Anterior cingulate cortex (tissue), 58 donors: ENCODE measurements around the gene ANAPC16.

ENCODE experiments used
- DNase-seq, 58 donors: peaks; one replicate each; lab custom pipeline; 2025; lab: John Stamatoyannopoulos, UW

The ANAPC16 gene

GRCh38 chr10:72215611-72216549 lies at the start of gene ANAPC16, which contains the start of gene ASCC1:
TSS of gene ANAPC16 (plus strand) at chr10:72216012. CDS start at chr10:72223915, 7,903 bp downstream.
TSS of gene ASCC1 (minus strand) at chr10:72216276. CDS start at chr10:72213298, 2,978 bp downstream.
- DNase-seq, result peak; percentile 47 to 99 (median 92)

DNA sequence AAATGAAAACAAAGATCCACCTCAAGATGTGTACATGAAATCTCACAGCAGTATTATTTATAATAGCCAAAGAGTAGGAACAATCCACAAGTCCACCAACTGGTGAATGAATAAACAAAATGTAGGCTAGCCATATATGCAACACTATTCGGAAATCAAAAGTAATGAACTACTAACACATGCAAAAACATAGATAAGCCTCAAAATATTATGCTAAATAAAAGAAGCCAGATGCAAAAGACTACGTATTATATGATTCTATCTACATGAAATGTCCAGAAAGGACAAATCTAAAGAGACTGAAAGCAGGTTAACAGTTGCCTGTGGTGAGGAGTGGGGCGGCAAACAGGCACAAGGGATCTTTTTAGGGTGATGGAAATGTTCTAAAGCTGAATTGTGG lies 48.7 kb upstream of the ANAPC16 start:
- no peak for DNase-seq

GRCh38 chr10:72170263-72170662 lies 45.5 kb upstream of the ANAPC16 start:
- no peak for DNase-seq

- DNase-seq, result no peak
Observed at GRCh38 chr10:72170733-72171132, 45.1 kb upstream of the ANAPC16 start.

DNA sequence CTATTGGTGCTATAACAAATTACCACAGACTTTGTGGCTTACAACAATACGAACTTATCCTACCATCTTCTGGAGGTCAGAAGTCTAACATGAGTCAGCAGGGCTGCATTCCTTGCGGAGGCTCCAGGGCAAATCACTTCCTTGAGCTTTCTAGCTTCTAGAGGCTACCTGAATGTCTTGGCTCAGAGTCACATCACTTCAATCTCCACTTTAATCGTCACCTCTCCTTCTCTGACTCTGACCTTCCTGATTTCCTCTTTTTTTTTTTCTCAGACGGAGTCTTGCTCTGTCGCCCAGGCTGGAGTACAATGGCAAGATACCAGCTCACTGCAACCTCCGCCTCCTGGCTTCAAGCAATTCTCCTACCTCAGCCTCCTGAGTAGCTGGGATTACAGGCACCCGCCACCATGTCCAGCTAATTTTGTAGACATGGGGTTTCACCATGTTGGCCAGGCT lies 44.6 kb upstream of the ANAPC16 start:
- DNase-seq, result no peak

GRCh38 chr10:72173262-72173618 lies 42.6 kb upstream of the ANAPC16 start:
- DNase-seq, result no peak

GRCh38 chr10:72173619-72174296 lies 42.1 kb upstream of the ANAPC16 start:
- no peak for DNase-seq

- no peak for DNase-seq
Observed at GRCh38 chr10:72174297-72174662, 41.5 kb upstream of the ANAPC16 start.

DNA sequence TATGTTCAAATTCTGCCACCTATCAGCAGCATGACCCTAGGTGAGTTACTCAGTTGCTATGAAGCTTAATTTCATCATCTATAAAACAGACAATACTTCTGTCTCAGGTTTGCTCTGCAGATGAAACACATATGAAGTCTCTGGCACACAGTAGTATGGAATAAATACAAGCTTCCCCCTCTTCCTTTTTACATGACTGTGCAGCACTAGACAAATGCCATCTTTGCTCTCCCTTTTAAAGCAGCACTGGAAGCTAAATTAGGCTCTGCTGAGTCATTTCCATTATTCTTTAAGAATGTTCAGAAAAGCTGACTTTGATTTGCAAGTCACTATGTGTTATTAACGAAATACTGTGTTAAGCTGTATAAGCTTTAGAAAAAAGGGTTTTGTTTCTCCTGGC lies 40.7 kb upstream of the ANAPC16 start:
- DNase-seq, result peak in 2 of 58 donors; percentile 10 to 22

- DNase-seq, result no peak
Observed at GRCh38 chr10:72176701-72177100, 39.1 kb upstream of the ANAPC16 start.

DNA sequence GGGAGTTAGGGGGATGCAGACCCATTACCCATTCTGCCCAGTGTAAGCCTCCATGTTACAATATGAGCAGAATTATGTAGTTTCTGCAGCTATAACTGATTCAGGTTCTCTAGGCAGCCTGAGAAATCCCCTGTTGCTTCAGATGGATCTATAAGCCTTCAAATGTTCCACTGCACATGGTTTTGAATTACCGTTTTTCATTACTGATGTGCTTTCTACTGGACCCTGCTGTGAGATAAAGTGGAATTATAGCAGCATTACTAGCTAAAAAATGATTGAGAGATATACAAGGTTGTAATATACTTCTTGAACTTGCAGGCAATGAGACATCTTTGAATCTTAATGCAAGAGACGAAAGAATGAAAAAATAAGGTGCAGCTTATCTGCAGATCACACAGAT lies 38.4 kb upstream of the ANAPC16 start:
- no peak for DNase-seq

DNA sequence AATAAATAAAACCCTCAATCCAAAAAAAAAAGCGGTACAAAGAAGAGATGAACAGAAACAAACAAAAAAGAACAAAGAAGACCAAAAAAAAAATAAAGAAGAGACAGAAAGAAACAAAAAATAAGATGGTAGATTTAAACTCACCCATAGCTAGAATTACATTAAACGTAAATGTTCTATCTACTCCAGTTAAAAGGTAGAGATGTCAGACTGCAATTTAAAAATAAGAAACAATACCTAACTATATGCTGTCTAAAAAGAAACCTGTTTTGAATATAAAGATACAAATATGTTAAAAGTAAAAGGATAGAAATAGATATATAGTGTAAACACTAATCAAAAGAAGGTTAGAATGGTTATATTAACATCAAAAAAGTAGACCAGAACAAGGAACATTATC lies 31.7 kb upstream of the ANAPC16 start:
- DNase-seq, result no peak

DNA sequence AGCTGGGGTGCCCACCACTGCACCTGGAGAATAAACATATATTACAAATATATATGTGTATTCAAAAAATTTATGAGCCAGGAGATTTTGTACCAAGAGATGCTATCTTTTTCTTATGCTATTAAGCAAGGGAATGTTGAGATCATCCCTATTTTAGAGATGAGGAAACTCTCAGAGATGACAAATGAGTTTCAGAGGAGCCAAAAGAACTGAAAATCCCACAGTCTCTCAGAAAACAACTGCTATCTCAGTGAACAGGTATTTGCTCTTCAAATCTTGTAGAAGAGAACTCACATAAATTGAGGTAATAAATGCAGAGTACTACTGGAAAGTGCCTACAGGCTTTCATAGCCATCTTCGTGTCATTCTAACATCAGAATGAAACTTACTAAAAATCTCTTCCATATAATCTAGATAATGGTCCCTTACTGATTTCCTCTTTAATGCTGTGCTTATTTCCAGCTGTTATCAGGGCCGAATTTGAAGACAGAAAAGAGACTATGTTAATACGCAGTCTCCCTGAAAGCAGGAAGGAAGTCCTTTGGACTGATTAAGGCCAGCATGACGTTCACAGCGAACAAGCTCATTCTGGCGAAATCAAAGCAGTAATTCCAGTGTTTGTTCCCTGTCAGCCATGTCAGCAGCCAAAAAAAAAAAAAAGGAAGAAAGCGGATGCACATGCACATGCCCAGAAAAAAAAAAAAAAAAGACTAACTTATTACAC lies 29.4 kb upstream of the ANAPC16 start:
- DNase-seq, result peak in 1 of 58 donors; percentile 4

- no peak for DNase-seq
Observed at GRCh38 chr10:72186982-72187330, 28.9 kb upstream of the ANAPC16 start.

- DNase-seq, result no peak
Observed at GRCh38 chr10:72194949-72195348, 20.9 kb upstream of the ANAPC16 start.

DNA sequence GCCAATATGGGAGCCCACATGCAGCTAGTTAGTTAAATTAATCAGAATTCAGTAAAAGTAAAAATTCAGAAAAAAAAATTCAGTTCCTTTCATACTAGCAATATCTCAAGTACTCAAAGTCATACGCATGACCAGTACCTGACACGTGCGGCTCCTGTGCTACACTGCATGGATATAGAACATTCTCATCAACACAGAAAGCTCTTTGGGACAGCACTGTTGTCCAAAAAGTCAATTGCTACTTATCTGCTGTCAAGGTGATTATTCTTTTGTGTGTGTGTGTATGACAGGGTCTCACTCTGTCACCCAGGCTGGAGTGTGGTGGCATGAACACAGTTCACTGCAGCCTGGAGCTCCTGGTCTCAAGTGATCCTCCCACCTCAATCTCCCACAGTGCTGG lies 14.9 kb upstream of the ANAPC16 start:
- DNase-seq, result no peak

- no peak for DNase-seq
Observed at GRCh38 chr10:72201293-72201692, 14.5 kb upstream of the ANAPC16 start.

- no peak for DNase-seq
Observed at GRCh38 chr10:72204296-72204695, 11.5 kb upstream of the ANAPC16 start.

DNA sequence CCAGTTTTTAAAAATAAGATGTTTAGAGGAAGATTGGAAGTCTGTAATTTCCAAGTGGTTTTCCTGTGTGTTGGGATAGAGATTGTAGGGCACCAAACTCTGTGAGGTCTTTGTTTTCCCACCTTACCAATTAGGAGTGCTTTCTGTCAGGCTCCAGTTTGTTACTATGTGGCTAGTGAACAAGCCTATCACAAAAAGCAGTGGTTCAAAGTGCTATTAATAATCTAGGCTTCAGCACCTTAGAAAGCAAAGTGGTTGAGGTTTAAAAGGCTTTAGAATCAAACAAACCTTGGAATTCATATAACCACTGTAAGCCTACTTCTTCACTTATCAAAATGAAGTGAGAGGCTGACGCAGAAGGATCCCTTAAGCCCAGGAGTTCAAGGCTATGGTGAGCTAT lies 11.1 kb upstream of the ANAPC16 start:
- no peak for DNase-seq

GRCh38 chr10:72206511-72207229 lies 9.1 kb upstream of the ANAPC16 start:
- no peak for DNase-seq
